SK-N-DZ (cell line): ENCODE results near the gene GGN. TPM values are rescaled to one million over a fixed set of nuclear protein-coding genes. Genes with fewer than 3 reads are reported as not detected.
"Not testable (repeated sequence)": the region's sequence is repeated elsewhere in the genome, so short reads cannot be mapped to it uniquely, and the experiment has no call there.

Experiments
- DNase-seq: peaks from one replicate; pipeline ENCODE4 v3.0.0-alpha.2; 2015; ENCODE audit warnings: low spot score
- polyA plus RNA-seq, 2 experiments: library from polyadenylated mRNA; depleted of rRNA; stranded (reverse); fragments of >200 nt; gene quantifications; 2 replicates each; pipeline ENCODE4 v1.2.3, GENCODE V29; 2014

The GGN gene
- polyA plus RNA-seq (2014; cell fraction: cytosol; rRNA removed) = not detected in 2 replicates
- not detected in 2 replicates for polyA plus RNA-seq (2014; cell fraction: nucleus; rRNA removed)

GRCh38 chr19:38387550-38388348, at the start of gene GGN:
GGN (minus strand) TSS chr19:38388034; CDS start chr19:38387261, 773 bp downstream.
- peak; percentile 93 for DNase-seq

GRCh38 chr19:38437295-38437694, 49.5 kb upstream of the GGN start:
- DNase-seq = no peak

GRCh38 chr19:38434549-38435051, 46.8 kb upstream of the GGN start:
- DNase-seq = no peak

- DNase-seq = no peak
Measured at GRCh38 chr19:38433268-38433733, 45.5 kb upstream of the GGN start, which contains the start of gene RYR1. RYR1 (plus strand) TSS chr19:38433691; CDS start chr19:38433830, 139 bp downstream.

- DNase-seq = no peak
Measured at GRCh38 chr19:38430931-38431330, 43.1 kb upstream of the GGN start.

- no peak for DNase-seq
Measured at GRCh38 chr19:38429811-38430156, 42.0 kb upstream of the GGN start.

GRCh38 chr19:38429055-38429810, 41.4 kb upstream of the GGN start:
- DNase-seq = no peak

- DNase-seq = not testable (repeated sequence)
Measured at GRCh38 chr19:38427035-38427677, 39.3 kb upstream of the GGN start.

- DNase-seq = no peak
Measured at GRCh38 chr19:38425810-38426466, 38.1 kb upstream of the GGN start, which contains the start of gene RASGRP4. RASGRP4 (minus strand) TSS chr19:38426219; CDS start chr19:38426091, 128 bp downstream.

- DNase-seq = no peak
Measured at GRCh38 chr19:38425222-38425809, 37.5 kb upstream of the GGN start.

GRCh38 chr19:38424272-38424671, 36.4 kb upstream of the GGN start:
- DNase-seq = no peak

- no peak for DNase-seq
Measured at GRCh38 chr19:38422438-38422837, 34.6 kb upstream of the GGN start.

GRCh38 chr19:38421856-38422255, 34.0 kb upstream of the GGN start:
- no peak for DNase-seq

GRCh38 chr19:38420935-38421334, 33.1 kb upstream of the GGN start:
- no peak for DNase-seq

GRCh38 chr19:38417544-38418506, 30.0 kb upstream of the GGN start:
- DNase-seq = no peak

GRCh38 chr19:38417146-38417543, 29.3 kb upstream of the GGN start:
- DNase-seq = no peak

GRCh38 chr19:38413416-38413815, 25.6 kb upstream of the GGN start:
- DNase-seq = no peak

- no peak for DNase-seq
Measured at GRCh38 chr19:38412961-38413360, 25.1 kb upstream of the GGN start.

- DNase-seq = no peak
Measured at GRCh38 chr19:38412491-38412890, 24.7 kb upstream of the GGN start.

GRCh38 chr19:38411898-38412297, 24.1 kb upstream of the GGN start:
- not testable (repeated sequence) for DNase-seq
